Measurements from ENCODE around the gene ZSCAN22.

- TF ChIP-seq EZH2 (IDR thresholded peaks at IDR 0.05; ENCODE audit: borderline replicate concordance, low read depth, low read length, poor library complexity, severe bottlenecking) (no peak), CTCF (conservative IDR thresholded peaks at IDR 0.05; ENCODE audit: low read depth, low read length) (no peak)
Observed at GRCh38 chr19:58385313-58385890, 58.6 kb downstream of the ZSCAN22 start.

Data from A673 (cell line).